ENCODE results near the gene PIK3CA.

The PIK3CA gene

GRCh38 chr3:179179979-179180759, 32.0 kb downstream of the PIK3CA start:
- peaks cover 17% of the 10 kb centered on the region for H3K4me1 ChIP-seq (ENCODE audit: low read length)
- no peaks in the 10 kb centered on the region for H3K9me2 ChIP-seq (replicated peaks; ENCODE audit: insufficient read depth, low read length)
- H3K9me3 ChIP-seq (replicated peaks; ENCODE audit: insufficient read depth, low read length) = no peaks in the 10 kb centered on the region
- H3K4me3 ChIP-seq (ENCODE audit: low read length) = no peak overlapping the region
- H3K9ac ChIP-seq (ENCODE audit: low read length) = no peak overlapping the region
- no peak for TF ChIP-seq CTCF (IDR thresholded peaks at IDR 0.05; ENCODE audit: low read length)
- TF ChIP-seq EZH2 (optimal IDR thresholded peaks at IDR 0.05; ENCODE audit: low read depth, low read length) = no peak
- no peak for TF ChIP-seq EZH2phosphoT487 (IDR thresholded peaks at IDR 0.05; ENCODE audit: low read length)
- H3K27me3 ChIP-seq (replicated peaks; ENCODE audit: insufficient read depth, low read length) = no peaks in the 10 kb centered on the region
- H4K20me1 ChIP-seq (ENCODE audit: insufficient read depth, low read length) = no peaks in the 10 kb centered on the region
- H3K4me2 ChIP-seq (ENCODE audit: low read depth, low read length) = no peak overlapping the region
- H3K36me3 ChIP-seq (replicated peaks; ENCODE audit: insufficient read depth, low read length) = no peaks in the 10 kb centered on the region
- H2AFZ ChIP-seq (ENCODE audit: low read length) = no peak overlapping the region
- no peak overlapping the region for H3K27ac ChIP-seq (ENCODE audit: low read length)
- no peaks in the 10 kb centered on the region for H3F3A ChIP-seq (ENCODE audit: insufficient read depth, low read length)
- no peak for DNase-seq
- peaks cover 34% of the 10 kb centered on the region for H3K79me2 ChIP-seq (ENCODE audit: low read length)

GRCh38 chr3:179181021-179181472, 32.9 kb downstream of the PIK3CA start:
- Histone ChIP-seq H3K4me3 (ENCODE audit: low read length) (no peak overlapping the region), H3K4me1 (ENCODE audit: low read length) (peaks cover 10% of the 10 kb centered on the region; the same call in 1 of the 2 replicates), H3K36me3 (replicated peaks; ENCODE audit: insufficient read depth, low read length) (no peaks in the 10 kb centered on the region), H3K9me2 (replicated peaks; ENCODE audit: insufficient read depth, low read length) (no peaks in the 10 kb centered on the region), H3K27me3 (replicated peaks; ENCODE audit: insufficient read depth, low read length) (no peaks in the 10 kb centered on the region), H2AFZ (ENCODE audit: low read length) (no peak overlapping the region), H3K79me2 (ENCODE audit: low read length) (peaks cover 27% of the 10 kb centered on the region), H3F3A (ENCODE audit: insufficient read depth, low read length) (no peaks in the 10 kb centered on the region), H4K20me1 (ENCODE audit: insufficient read depth, low read length) (no peaks in the 10 kb centered on the region), H3K4me2 (ENCODE audit: low read depth, low read length) (no peak overlapping the region), H3K9ac (ENCODE audit: low read length) (no peak overlapping the region), H3K9me3 (replicated peaks; ENCODE audit: insufficient read depth, low read length) (no peaks in the 10 kb centered on the region), H3K27ac (ENCODE audit: low read length) (no peak overlapping the region)
- DNase-seq = no peak
- TF ChIP-seq EZH2phosphoT487 (IDR thresholded peaks at IDR 0.05; ENCODE audit: low read length) (no peak), EZH2 (optimal IDR thresholded peaks at IDR 0.05; ENCODE audit: low read depth, low read length) (no peak), CTCF (IDR thresholded peaks at IDR 0.05; ENCODE audit: low read length) (no peak)

GRCh38 chr3:179181993-179182551, 33.9 kb downstream of the PIK3CA start:
- Histone ChIP-seq H2AFZ (ENCODE audit: low read length) (no peak overlapping the region), H3K27ac (ENCODE audit: low read length) (no peak overlapping the region), H3K9me2 (replicated peaks; ENCODE audit: insufficient read depth, low read length) (no peaks in the 10 kb centered on the region), H3K79me2 (ENCODE audit: low read length) (peaks cover 26% of the 10 kb centered on the region), H3K4me2 (ENCODE audit: low read depth, low read length) (no peak overlapping the region), H4K20me1 (ENCODE audit: insufficient read depth, low read length) (no peaks in the 10 kb centered on the region), H3K9me3 (replicated peaks; ENCODE audit: insufficient read depth, low read length) (no peaks in the 10 kb centered on the region), H3K4me3 (ENCODE audit: low read length) (no peak overlapping the region), H3K4me1 (ENCODE audit: low read length) (peaks cover 10% of the 10 kb centered on the region; the same call in 1 of the 2 replicates), H3K36me3 (replicated peaks; ENCODE audit: insufficient read depth, low read length) (no peaks in the 10 kb centered on the region), H3F3A (ENCODE audit: insufficient read depth, low read length) (no peaks in the 10 kb centered on the region), H3K9ac (ENCODE audit: low read length) (no peak overlapping the region), H3K27me3 (replicated peaks; ENCODE audit: insufficient read depth, low read length) (no peaks in the 10 kb centered on the region)
- TF ChIP-seq EZH2 (optimal IDR thresholded peaks at IDR 0.05; ENCODE audit: low read depth, low read length) = no peak
- TF ChIP-seq EZH2phosphoT487 (IDR thresholded peaks at IDR 0.05; ENCODE audit: low read length) = no peak
- no peak for TF ChIP-seq CTCF (IDR thresholded peaks at IDR 0.05; ENCODE audit: low read length)
- no peak for DNase-seq
